GM23338 (cell line): ENCODE data around the gene ADAMTSL5.
A peak's percentile ranks its signal among the peaks of the same experiment; 100 is the strongest.

Experiments used
- CREB1 ChIP-seq: fragments of 250-450 bp; sonication (Bioruptor Pico); IDR thresholded peaks from 2 replicates; pipeline ENCODE4 v1.5.0; 2020; ENCODE audit warnings: low read depth, mild to moderate bottlenecking, moderate library complexity
- EZH2 ChIP-seq: fragments of 200-600 bp; sonication (generic); IDR thresholded peaks from one replicate; pipeline ENCODE4 v1.8.0; 2017; ENCODE audit warnings: antibody characterized with exemption, mild to moderate bottlenecking, low read depth; ENCODE audit not compliant: unreplicated experiment
- EZH2phosphoT487 ChIP-seq: fragments of 200-600 bp; sonication (generic); IDR thresholded peaks from one replicate; pipeline ENCODE4 v1.8.1; 2018; ENCODE audit warnings: antibody characterized with exemption; ENCODE audit not compliant: unreplicated experiment
- POLR2AphosphoS5 ChIP-seq: IDR thresholded peaks from 2 replicates; pipeline ENCODE4 v1.6.1; 2016; ENCODE audit warnings: antibody characterized with exemption, low read depth
- TF ChIP-seq, protein P1 (sequence below), 2 experiments: fragments of 200-600 bp in 1 of 2; sonication (generic) in 1 of 2; conservative IDR thresholded peaks; 2 replicates each; pipeline versions ENCODE4 v1.5.1 to v1.6.1; 2016 to 2017; ENCODE audit warnings: antibody characterized with exemption in 2 of 2, low read depth in 2 of 2, mild to moderate bottlenecking in 2 of 2, moderate library complexity in 1 of 2

DNA sequence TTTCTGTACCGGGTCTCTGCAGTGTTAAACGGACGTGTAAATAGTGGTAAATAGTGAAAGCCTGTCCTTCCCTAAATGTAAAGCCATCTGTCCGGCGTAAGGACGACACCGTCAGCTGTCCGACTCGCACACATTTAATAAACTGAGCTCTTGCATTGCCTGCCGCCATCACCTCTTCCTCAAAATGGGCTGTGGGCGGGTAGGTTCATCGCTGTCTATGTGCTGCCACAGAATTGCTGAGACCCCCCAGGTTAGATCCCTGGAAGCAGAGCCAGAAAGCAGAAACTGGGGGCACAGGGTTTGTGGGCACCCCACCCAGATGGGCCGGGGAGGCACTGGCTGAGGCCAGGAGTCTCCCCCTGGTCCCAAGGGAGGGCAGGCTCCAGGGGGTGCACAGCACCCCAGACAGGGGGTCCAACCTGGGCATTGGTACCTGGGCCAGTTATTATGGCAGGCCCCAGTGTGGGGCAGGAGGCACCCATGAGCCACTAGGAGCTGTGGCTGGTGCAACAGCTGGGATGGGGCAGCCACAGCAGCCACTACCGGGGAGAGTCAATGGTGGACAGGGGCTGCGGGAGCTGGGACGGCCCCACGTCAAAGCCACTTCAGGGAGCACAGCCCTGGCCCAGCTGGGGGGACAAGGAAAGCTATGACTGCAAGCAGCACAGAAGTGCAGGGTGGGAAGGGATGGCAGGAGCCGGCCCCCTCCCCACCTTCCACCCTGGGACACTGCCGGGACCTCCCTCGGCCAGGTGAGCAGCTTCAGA is 39.6 kb downstream of the ADAMTSL5 start:
- TF ChIP-seq, protein P1, sequence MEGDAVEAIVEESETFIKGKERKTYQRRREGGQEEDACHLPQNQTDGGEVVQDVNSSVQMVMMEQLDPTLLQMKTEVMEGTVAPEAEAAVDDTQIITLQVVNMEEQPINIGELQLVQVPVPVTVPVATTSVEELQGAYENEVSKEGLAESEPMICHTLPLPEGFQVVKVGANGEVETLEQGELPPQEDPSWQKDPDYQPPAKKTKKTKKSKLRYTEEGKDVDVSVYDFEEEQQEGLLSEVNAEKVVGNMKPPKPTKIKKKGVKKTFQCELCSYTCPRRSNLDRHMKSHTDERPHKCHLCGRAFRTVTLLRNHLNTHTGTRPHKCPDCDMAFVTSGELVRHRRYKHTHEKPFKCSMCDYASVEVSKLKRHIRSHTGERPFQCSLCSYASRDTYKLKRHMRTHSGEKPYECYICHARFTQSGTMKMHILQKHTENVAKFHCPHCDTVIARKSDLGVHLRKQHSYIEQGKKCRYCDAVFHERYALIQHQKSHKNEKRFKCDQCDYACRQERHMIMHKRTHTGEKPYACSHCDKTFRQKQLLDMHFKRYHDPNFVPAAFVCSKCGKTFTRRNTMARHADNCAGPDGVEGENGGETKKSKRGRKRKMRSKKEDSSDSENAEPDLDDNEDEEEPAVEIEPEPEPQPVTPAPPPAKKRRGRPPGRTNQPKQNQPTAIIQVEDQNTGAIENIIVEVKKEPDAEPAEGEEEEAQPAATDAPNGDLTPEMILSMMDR (conservative IDR thresholded peaks at IDR 0.05; ENCODE audit: low read depth in 2 of 2) = no peak
- TF ChIP-seq EZH2phosphoT487 (no peak), POLR2AphosphoS5 (peak; percentile 31; the same call in 1 of the 2 replicates), EZH2 (no peak), CREB1 (CRISPR knock-in tag) (no peak)
